Upper lobe of left lung (tissue), 6 donors: ENCODE results near the gene STK11IP. TPM values are rescaled to one million over a fixed set of nuclear protein-coding genes. Genes with fewer than 3 reads are reported as not detected.

ENCODE experiments used
- ATAC-seq, 2 donors: fragments of 200-7000 bp; cut with Tn5 transposase; one replicate each; pipeline ENCODE4 v1.9.1; 2022; ENCODE audit warnings: mild to moderate bottlenecking in 2 of 2, moderate library complexity in 2 of 2; ENCODE audit not compliant: low FRiP score in 2 of 2
- DNase-seq, 2 donors: peaks; one replicate each; pipeline ENCODE4 v3.0.0-alpha.2; 2019 to 2020
- H3K27ac ChIP-seq, 4 donors: fragments of 200-600 bp; sonication (generic); one replicate each; pipeline ENCODE4 v1.5.1; 2016 to 2019
- H3K27me3 ChIP-seq, 4 donors: fragments of 200-600 bp; sonication (generic); one replicate each; pipeline ENCODE4 v1.5.1; 2017 to 2019
- H3K36me3 ChIP-seq, 4 donors: fragments of 200-600 bp; sonication (generic); one replicate each; pipeline ENCODE4 v1.5.1; 2016 to 2019
- H3K4me1 ChIP-seq, 4 donors: fragments of 200-600 bp; sonication (generic); one replicate each; pipeline ENCODE4 v1.5.1; 2018 to 2019
- H3K4me3 ChIP-seq, 4 donors: fragments of 200-600 bp; sonication (generic); one replicate each; pipeline ENCODE4 v1.5.1; 2017 to 2019; ENCODE audit warnings: mild to moderate bottlenecking in 2 of 4, moderate library complexity in 1 of 4
- H3K9me3 ChIP-seq, 4 donors: fragments of 200-600 bp; sonication (generic); one replicate each; pipeline ENCODE4 v1.5.1; 2018 to 2019
- CTCF ChIP-seq, 6 experiments: fragments of 450-650 bp in 4 of 6; fragments of 200-600 bp in 2 of 6; sonication (generic) in 2 of 6; IDR thresholded peaks; one replicate each; pipeline ENCODE4 v1.5.1; 2016 to 2019; ENCODE audit warnings: antibody characterized with exemption in 6 of 6
- EP300 ChIP-seq, 4 donors: sonication (generic); formaldehyde crosslinking; IDR thresholded peaks; one replicate each; pipeline ENCODE4 v1.5.1; 2017; ENCODE audit warnings: antibody characterized with exemption in 4 of 4, control low read depth in 2 of 4
- POLR2A ChIP-seq, 4 donors: fragments of 450-650 bp; IDR thresholded peaks; one replicate each; pipeline ENCODE4 v1.5.1; 2016 to 2017; ENCODE audit warnings: antibody characterized with exemption in 4 of 4, mild to moderate bottlenecking in 2 of 4
- POLR2AphosphoS5 ChIP-seq, 2 donors: sonication (generic); formaldehyde crosslinking; IDR thresholded peaks; one replicate each; pipeline ENCODE4 v1.5.1; 2017; ENCODE audit warnings: antibody characterized with exemption in 2 of 2
- WGBS, 2 donors: methylation state at CpG; one replicate each; pipeline ENCODE4 v1.1.5; 2017 to 2018; 5-methylcytosine and 5-hydroxymethylcytosine counted together
- total RNA-seq, 6 donors: library from RNA; depleted of rRNA in 4 of 6; stranded (reverse); fragments of >200 nt in 4 of 6; gene quantifications; one replicate each; pipeline versions ENCODE4 v1.1.0 to v1.2.1, GENCODE V29; 2016 to 2021
- donor health status: DM: no; HTN: no; CAD: no; lungs with moderate emphysema.
- donor health status: DM: no; HTN: yes; CAD: no; lungs with severe emphysema.

The STK11IP gene
- total RNA-seq, 6 donors from 2014 or later = 16.0 to 77.5 (median 35.6) TPM

- H3K4me3 ChIP-seq = no peak overlapping the region
- peaks cover 6 to 14% (median 9%) of the 10 kb centered on the region in 4 donors for H3K4me1 ChIP-seq
- DNase-seq (no peak), ATAC-seq (no peak)
- no peaks in the 10 kb centered on the region for H3K36me3 ChIP-seq
- no peaks in the 10 kb centered on the region for H3K9me3 ChIP-seq
- H3K27ac ChIP-seq = no peak overlapping the region
- WGBS, 2 donors = 76 to 77% methylated on average over 11 to 17 of the region's 17 CpGs
- TF ChIP-seq CTCF (IDR thresholded peaks at IDR 0.05) = no peak
- TF ChIP-seq EP300 (IDR thresholded peaks at IDR 0.05) = no peak
- no peak for TF ChIP-seq POLR2AphosphoS5 (IDR thresholded peaks at IDR 0.05)
- peaks cover 0 to 14% (median 7%) of the 10 kb centered on the region in 4 donors for H3K27me3 ChIP-seq
Measured at GRCh38 chr2:219630770-219631405, 33.2 kb downstream of the STK11IP start.

- DNase-seq (no peak), ATAC-seq (no peak)
- H3K9me3 ChIP-seq = no peaks in the 10 kb centered on the region
- H3K27ac ChIP-seq = no peak overlapping the region
- WGBS, 2 donors = 91 to 94% methylated on average over 7 to 9 of the region's 9 CpGs
- peaks cover 6 to 14% (median 9%) of the 10 kb centered on the region in 4 donors for H3K4me1 ChIP-seq
- no peaks in the 10 kb centered on the region for H3K36me3 ChIP-seq
- H3K27me3 ChIP-seq = peaks cover 0 to 14% (median 7%) of the 10 kb centered on the region in 4 donors
- TF ChIP-seq POLR2A (IDR thresholded peaks at IDR 0.05) (no peak), CTCF (IDR thresholded peaks at IDR 0.05) (no peak), POLR2AphosphoS5 (IDR thresholded peaks at IDR 0.05) (no peak), EP300 (IDR thresholded peaks at IDR 0.05) (no peak)
- no peak overlapping the region for H3K4me3 ChIP-seq
Measured at GRCh38 chr2:219631406-219631891, 33.8 kb downstream of the STK11IP start.

- no peak for TF ChIP-seq CTCF (IDR thresholded peaks at IDR 0.05)
- no peak for TF ChIP-seq POLR2A (IDR thresholded peaks at IDR 0.05)
- TF ChIP-seq EP300 (IDR thresholded peaks at IDR 0.05) = no peak
- TF ChIP-seq POLR2AphosphoS5 (IDR thresholded peaks at IDR 0.05) = no peak
- 81 to 84% methylated on average over 14 to 34 of the region's 34 CpGs for WGBS, 2 donors
- Histone ChIP-seq H3K27ac (no peak overlapping the region), H3K27me3 (peaks cover 0 to 12% (median 5%) of the 10 kb centered on the region in 4 donors), H3K4me1 (peaks cover 6 to 10% (median 8%) of the 10 kb centered on the region in 4 donors), H3K36me3 (no peaks in the 10 kb centered on the region), H3K4me3 (no peak overlapping the region), H3K9me3 (no peaks in the 10 kb centered on the region)
- ATAC-seq (no peak), DNase-seq (peak in 1 of 2 donors; percentile 82)
Measured at GRCh38 chr2:219631904-219632759, 34.5 kb downstream of the STK11IP start.

GRCh38 chr2:219632760-219633105 is 35.1 kb downstream of the STK11IP start:
- ATAC-seq (no peak), DNase-seq (no peak)
- 80 to 91% methylated on average over 1 to 8 of the region's 8 CpGs for WGBS, 2 donors
- Histone ChIP-seq H3K4me1 (peaks cover 4 to 6% (median 5%) of the 10 kb centered on the region in 4 donors), H3K27me3 (peaks cover 0 to 9% (median 3%) of the 10 kb centered on the region in 4 donors), H3K27ac (no peak overlapping the region), H3K9me3 (no peaks in the 10 kb centered on the region), H3K4me3 (no peak overlapping the region), H3K36me3 (no peaks in the 10 kb centered on the region)
- TF ChIP-seq POLR2A (IDR thresholded peaks at IDR 0.05) (no peak), CTCF (IDR thresholded peaks at IDR 0.05) (no peak), POLR2AphosphoS5 (IDR thresholded peaks at IDR 0.05) (no peak), EP300 (IDR thresholded peaks at IDR 0.05) (no peak)
